Chondrocyte (in vitro differentiated cells): ENCODE results near the gene GALK2. TPM values are rescaled to one million over a fixed set of nuclear protein-coding genes. Genes with fewer than 3 reads are reported as not detected.

Experiments used
- DNase-seq: peaks from one replicate; pipeline ENCODE4 v3.0.0; 2021; ENCODE audit warnings: mixed read lengths, low spot score
- H3K27ac Mint-ChIP-seq: one replicate; pipeline ENCODE4 v1.8.0; 2021; ENCODE audit warnings: mild to moderate bottlenecking, moderate library complexity, mixed read lengths; ENCODE audit not compliant: unreplicated experiment
- H3K27me3 Mint-ChIP-seq: 2 replicates; pipeline ENCODE4 v1.8.0; 2021; ENCODE audit warnings: low read depth, mixed read lengths
- H3K36me3 Mint-ChIP-seq: 2 replicates; pipeline ENCODE4 v1.8.0; 2021; ENCODE audit warnings: low read depth, mixed read lengths
- H3K4me1 Mint-ChIP-seq: 2 replicates; pipeline ENCODE4 v1.8.0; 2021; ENCODE audit warnings: low read depth, mild to moderate bottlenecking, mixed read lengths
- H3K4me3 Mint-ChIP-seq: one replicate; pipeline ENCODE4 v1.8.0; 2021; ENCODE audit warnings: mild to moderate bottlenecking, moderate library complexity, mixed read lengths; ENCODE audit not compliant: unreplicated experiment
- H3K9me3 Mint-ChIP-seq: 2 replicates; pipeline ENCODE4 v1.8.0; 2021; ENCODE audit warnings: low read depth, mixed read lengths
- CTCF ChIP-seq: fragments of 200-600 bp; sonication (generic); IDR thresholded peaks from 2 replicates; pipeline ENCODE4 v1.5.0; 2021; ENCODE audit warnings: antibody characterized with exemption, mild to moderate bottlenecking, moderate library complexity
- total RNA-seq: library from RNA; stranded (reverse); gene quantifications from 3 replicates; pipeline ENCODE4 v1.2.1, GENCODE V29; 2021

Gene GALK2
- total RNA-seq, 1 donor from 2014 or later, result 14.8 TPM

GRCh38 chr15:49145651-49146609 is 24.1 kb upstream of the GALK2 start:
- TF ChIP-seq CTCF, result peak; percentile 97
- H3K4me3 Mint-ChIP-seq, result no peak overlapping the region
- H3K27ac Mint-ChIP-seq, result peak overlapping the region; percentile 43
- H3K36me3 Mint-ChIP-seq, result peaks cover 15% of the 10 kb centered on the region
- no peaks in the 10 kb centered on the region for H3K27me3 Mint-ChIP-seq
- H3K4me1 Mint-ChIP-seq, result peaks cover 32% of the 10 kb centered on the region
- DNase-seq, result no peak
- H3K9me3 Mint-ChIP-seq, result no peaks in the 10 kb centered on the region

- H3K4me1 Mint-ChIP-seq, result peaks cover 43% of the 10 kb centered on the region
- no peaks in the 10 kb centered on the region for H3K9me3 Mint-ChIP-seq
- H3K4me3 Mint-ChIP-seq, result no peak overlapping the region
- TF ChIP-seq CTCF, result no peak
- no peaks in the 10 kb centered on the region for H3K27me3 Mint-ChIP-seq
- peaks cover 3% of the 10 kb centered on the region for H3K36me3 Mint-ChIP-seq
- no peak for DNase-seq
- peak overlapping the region; percentile 29 for H3K27ac Mint-ChIP-seq
Observed at GRCh38 chr15:49148298-49148697, 21.7 kb upstream of the GALK2 start.

- Mint-ChIP-seq H3K27ac (peak overlapping the region; percentile 29), H3K4me1 (peaks cover 47% of the 10 kb centered on the region), H3K36me3 (peaks cover 3% of the 10 kb centered on the region), H3K4me3 (no peak overlapping the region), H3K9me3 (no peaks in the 10 kb centered on the region), H3K27me3 (no peaks in the 10 kb centered on the region)
- TF ChIP-seq CTCF, result no peak
- DNase-seq, result no peak
Observed at GRCh38 chr15:49148727-49149126, 21.3 kb upstream of the GALK2 start.

GRCh38 chr15:49151831-49152230 is 18.2 kb upstream of the GALK2 start:
- H3K4me3 Mint-ChIP-seq, result no peak overlapping the region
- H3K9me3 Mint-ChIP-seq, result no peaks in the 10 kb centered on the region
- H3K4me1 Mint-ChIP-seq, result peaks cover 57% of the 10 kb centered on the region
- peaks cover 4% of the 10 kb centered on the region for H3K36me3 Mint-ChIP-seq
- no peak overlapping the region for H3K27ac Mint-ChIP-seq
- no peaks in the 10 kb centered on the region for H3K27me3 Mint-ChIP-seq
- no peak for TF ChIP-seq CTCF
- no peak for DNase-seq

- H3K27me3 Mint-ChIP-seq, result no peaks in the 10 kb centered on the region
- DNase-seq, result no peak
- H3K4me3 Mint-ChIP-seq, result no peak overlapping the region
- H3K36me3 Mint-ChIP-seq, result peaks cover 4% of the 10 kb centered on the region
- H3K27ac Mint-ChIP-seq, result no peak overlapping the region
- no peaks in the 10 kb centered on the region for H3K9me3 Mint-ChIP-seq
- no peak for TF ChIP-seq CTCF
- H3K4me1 Mint-ChIP-seq, result peaks cover 56% of the 10 kb centered on the region
Observed at GRCh38 chr15:49152552-49153312, 17.3 kb upstream of the GALK2 start.
